CD8-positive, alpha-beta memory T cell (primary cell): ENCODE data around the gene NRN1. TPM values are rescaled to one million over a fixed set of nuclear protein-coding genes. Genes with fewer than 3 reads are reported as not detected.

Experiments used
- CTCF ChIA-PET: fragments of 350-600 bp; sonication (Branson Sonifier 250); formaldehyde crosslinking; loops from one replicate; lab custom pipeline; 2021; ENCODE audit warnings: antibody characterized with exemption; lab: Charles Lee
- POLR2A ChIA-PET: fragments of 350-600 bp; sonication (Branson Sonifier 250); formaldehyde crosslinking; loops from one replicate; lab custom pipeline; 2021; ENCODE audit warnings: antibody characterized with exemption; lab: Charles Lee
- DNase-seq, 5 donors: peaks; one replicate each; pipeline versions ENCODE4 v3.0.0 to v3.0.0-alpha.2; 2020 to 2022; ENCODE audit warnings: mixed read lengths in 1 of 5
- H3K27ac ChIP-seq: one replicate; pipeline ENCODE4 v1.7.0; 2013; ENCODE audit warnings: low read depth, mild to moderate bottlenecking, low read length, moderate library complexity
- H3K27me3 ChIP-seq: 2 replicates; pipeline ENCODE4 v1.7.0; 2013; ENCODE audit warnings: low read length, mild to moderate bottlenecking; ENCODE audit not compliant: insufficient read depth, poor library complexity, severe bottlenecking
- H3K36me3 ChIP-seq: 2 replicates; pipeline ENCODE4 v1.7.0; 2013; ENCODE audit warnings: mild to moderate bottlenecking, low read length, moderate library complexity; ENCODE audit not compliant: insufficient read depth
- H3K4me1 ChIP-seq: 2 replicates; pipeline ENCODE4 v1.7.0; 2013; ENCODE audit warnings: mild to moderate bottlenecking, low read length, moderate library complexity; ENCODE audit not compliant: insufficient read depth
- H3K4me3 ChIP-seq: 2 replicates; pipeline ENCODE4 v1.7.0; 2013; ENCODE audit warnings: mild to moderate bottlenecking, low read length
- H3K9me3 ChIP-seq: 2 replicates; pipeline ENCODE4 v1.7.0; 2013; ENCODE audit warnings: mild to moderate bottlenecking, low read length
- H3K27ac Mint-ChIP-seq, 8 donors: one replicate each; pipeline ENCODE4 v1.8.0; 2020 to 2021; ENCODE audit warnings: mixed read lengths in 8 of 8, mild to moderate bottlenecking in 6 of 8, inconsistent platforms in 3 of 8, moderate library complexity in 3 of 8
- H3K27me3 Mint-ChIP-seq, 2 donors: one replicate each; pipeline ENCODE4 v1.8.0; 2020 to 2021; ENCODE audit warnings: mixed read lengths in 2 of 2, mild to moderate bottlenecking in 1 of 2, moderate library complexity in 1 of 2
- H3K36me3 Mint-ChIP-seq, 3 donors: one replicate each; pipeline ENCODE4 v1.8.0; 2020 to 2021; ENCODE audit warnings: mixed read lengths in 3 of 3, inconsistent platforms in 1 of 3, mild to moderate bottlenecking in 1 of 3
- H3K4me1 Mint-ChIP-seq, 3 donors: one replicate each; pipeline ENCODE4 v1.8.0; 2020 to 2021; ENCODE audit warnings: mixed read lengths in 3 of 3, inconsistent platforms in 1 of 3, mild to moderate bottlenecking in 1 of 3
- H3K4me3 Mint-ChIP-seq, 7 donors: one replicate each; pipeline ENCODE4 v1.8.0; 2020 to 2021; ENCODE audit warnings: mixed read lengths in 7 of 7, mild to moderate bottlenecking in 6 of 7, moderate library complexity in 4 of 7, inconsistent platforms in 2 of 7
- H3K9me3 Mint-ChIP-seq, 5 donors: one replicate each; pipeline ENCODE4 v1.8.0; 2020 to 2022; ENCODE audit warnings: mixed read lengths in 5 of 5, mild to moderate bottlenecking in 3 of 5, moderate library complexity in 2 of 5, inconsistent platforms in 1 of 5
- polyA plus RNA-seq: library from polyadenylated mRNA; unstranded; fragments of 300-500 nt; fragmentation: Illumina TruSeq; gene quantifications from one replicate; pipeline ENCODE4 v1.2.3, GENCODE V29; 2021
- total RNA-seq, 2 experiments: library from RNA; stranded (reverse); gene quantifications; one replicate each; pipeline ENCODE4 v1.2.3, GENCODE V29; 2021

NRN1 gene, protein sequence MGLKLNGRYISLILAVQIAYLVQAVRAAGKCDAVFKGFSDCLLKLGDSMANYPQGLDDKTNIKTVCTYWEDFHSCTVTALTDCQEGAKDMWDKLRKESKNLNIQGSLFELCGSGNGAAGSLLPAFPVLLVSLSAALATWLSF
- total RNA-seq = under 1 TPM in 1 of 2 experiments, not detected in 1; 0.24 TPM
- 0.61 TPM for polyA plus RNA-seq

DNA sequence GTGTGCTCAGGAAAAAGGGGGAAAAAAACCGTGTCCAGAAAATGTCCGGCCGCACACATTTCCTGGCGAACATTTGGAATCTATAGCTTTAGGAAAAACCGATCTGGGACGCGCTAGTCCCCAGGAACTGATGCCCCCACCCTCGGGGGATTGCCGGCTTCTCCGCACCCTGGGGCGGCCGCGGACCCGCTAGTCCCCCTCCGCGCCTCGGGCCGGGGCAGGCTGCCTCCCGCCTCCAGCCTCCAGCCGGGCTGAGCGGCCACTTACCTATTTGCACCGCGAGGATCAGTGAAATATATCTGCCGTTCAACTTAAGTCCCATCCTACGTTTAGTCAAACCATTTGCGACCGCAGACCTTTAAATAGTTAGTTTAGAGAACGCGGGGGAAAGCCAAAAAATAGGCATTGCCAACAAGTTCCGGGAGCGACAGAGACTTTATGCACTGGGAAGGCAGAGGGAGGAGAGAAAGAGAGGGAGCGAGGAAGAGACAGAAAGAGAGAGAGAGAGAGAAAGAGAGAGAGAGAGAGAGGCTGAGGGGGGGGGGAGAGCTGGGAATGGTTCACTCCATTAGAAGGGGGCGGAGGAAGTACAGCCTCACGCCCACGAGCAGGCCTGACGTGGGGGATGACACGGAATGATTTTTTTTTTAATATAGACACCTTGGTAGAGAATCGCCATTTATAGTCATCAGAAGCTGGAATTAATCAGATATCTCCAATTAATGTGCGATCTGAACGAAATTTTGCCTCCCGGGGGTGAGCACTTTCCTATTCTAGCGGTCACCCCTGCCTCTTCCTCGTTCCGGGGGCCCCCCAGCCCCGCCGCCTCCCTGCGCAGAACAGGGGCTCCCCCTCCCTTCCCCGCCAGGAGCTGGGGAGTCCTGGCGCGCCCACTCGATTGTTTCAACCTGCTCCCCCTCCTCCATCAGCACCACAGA lies at the start of gene NRN1:
Gene NRN1 (minus strand): TSS at position 498 of the 938 bp plus-strand sequence. CDS start 176 bp downstream, at position 322.
- Histone ChIP-seq H3K4me3 (peak within 1 kb of the TSS; percentile 18), H3K4me1 (peaks cover 61% of the 10 kb centered on the region), H3K36me3 (no peaks in the 10 kb centered on the region), H3K27ac (no peak within 1 kb of the TSS), H3K9me3 (no peaks in the 10 kb centered on the region), H3K27me3 (peaks cover 74% of the 10 kb centered on the region)
- Mint-ChIP-seq H3K4me3 (peak within 1 kb of the TSS; percentile 71 to 90 (median 80)), H3K4me1 (peaks cover 40 to 73% (median 53%) of the 10 kb centered on the region in 3 donors), H3K27ac (peak within 1 kb of the TSS in 3 of 8 donors; percentile 14 to 74 (median 63)), H3K27me3 (peaks cover 75 to 76% of the 10 kb centered on the region in 2 donors), H3K9me3 (peaks cover 4 to 36% (median 31%) of the 10 kb centered on the region in 5 donors), H3K36me3 (peaks cover 0 to 9% (median 3%) of the 10 kb centered on the region in 3 donors)
- DNase-seq = no peak
- ChIA-PET CTCF (interaction anchor here (0.6 to 2.5 kb wide), 2 partner anchors 12 to 229 kb away, joined by 3 to 11 read pairs; no protein-coding TSS in a partner anchor), POLR2A (no interaction called here)

DNA sequence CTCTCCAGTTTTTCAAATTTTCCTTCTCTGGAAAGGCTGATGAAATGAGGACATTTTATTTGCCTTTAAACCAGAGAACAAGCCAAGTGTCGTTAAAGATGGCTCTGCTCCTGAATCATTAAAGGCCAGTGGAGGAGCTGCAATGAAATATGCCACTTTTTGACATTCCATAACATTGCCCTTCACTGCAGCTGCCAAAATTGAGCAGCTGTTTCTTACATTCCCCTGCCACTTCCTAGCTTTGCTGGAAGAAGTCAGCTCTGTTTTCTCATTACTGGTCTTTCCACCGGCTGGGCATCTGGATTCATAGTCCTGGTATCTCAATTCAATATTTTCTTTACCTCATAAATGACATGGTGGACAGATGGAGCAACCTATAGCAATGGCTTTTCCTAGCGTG lies 45.5 kb upstream of the NRN1 start:
- H3K4me3 ChIP-seq = no peak overlapping the region
- POLR2A ChIA-PET = no interaction called here
- peaks cover 30 to 74% of the 10 kb centered on the region in 2 donors for H3K27me3 Mint-ChIP-seq
- H3K36me3 ChIP-seq = no peaks in the 10 kb centered on the region
- H3K9me3 ChIP-seq = no peaks in the 10 kb centered on the region
- no peak for DNase-seq
- H3K4me1 ChIP-seq = no peaks in the 10 kb centered on the region
- H3K9me3 Mint-ChIP-seq = peaks cover 0 to 1% (median 0%) of the 10 kb centered on the region in 5 donors
- H3K4me3 Mint-ChIP-seq = no peak overlapping the region
- CTCF ChIA-PET = no interaction called here
- no peaks in the 10 kb centered on the region for H3K4me1 Mint-ChIP-seq
- peaks cover 16% of the 10 kb centered on the region for H3K27me3 ChIP-seq
- H3K27ac ChIP-seq = no peak overlapping the region
- no peak overlapping the region for H3K27ac Mint-ChIP-seq
- peaks cover 0 to 1% (median 0%) of the 10 kb centered on the region in 3 donors for H3K36me3 Mint-ChIP-seq

DNA sequence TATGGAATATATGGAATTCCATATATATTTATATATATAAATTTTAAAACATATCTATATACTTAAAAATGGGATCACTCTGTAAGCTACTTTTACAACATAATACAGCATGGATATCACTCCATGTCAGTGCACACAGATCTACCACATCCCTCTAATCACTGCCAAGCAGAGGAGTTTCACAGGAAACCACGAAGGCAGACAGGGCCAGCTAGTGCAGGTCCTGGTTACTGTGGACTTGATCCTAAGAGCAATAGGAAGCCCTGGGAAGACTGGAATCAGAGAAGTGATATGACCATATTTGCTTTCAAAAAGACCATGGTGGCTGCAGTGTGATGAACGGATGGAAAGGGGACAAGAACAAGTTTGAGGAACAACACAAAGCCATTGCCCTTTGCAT lies 40.0 kb upstream of the NRN1 start:
- Histone ChIP-seq H3K4me1 (no peaks in the 10 kb centered on the region), H3K27ac (no peak overlapping the region), H3K27me3 (peaks cover 11% of the 10 kb centered on the region), H3K9me3 (no peaks in the 10 kb centered on the region), H3K36me3 (no peaks in the 10 kb centered on the region), H3K4me3 (no peak overlapping the region)
- Mint-ChIP-seq H3K27me3 (peaks cover 9 to 46% of the 10 kb centered on the region in 2 donors), H3K9me3 (peaks cover 0 to 1% (median 0%) of the 10 kb centered on the region in 5 donors), H3K4me1 (no peaks in the 10 kb centered on the region), H3K36me3 (peaks cover 0 to 1% (median 0%) of the 10 kb centered on the region in 3 donors), H3K27ac (no peak overlapping the region), H3K4me3 (no peak overlapping the region)
- CTCF ChIA-PET = no interaction called here
- DNase-seq = no peak
- POLR2A ChIA-PET = no interaction called here

DNA sequence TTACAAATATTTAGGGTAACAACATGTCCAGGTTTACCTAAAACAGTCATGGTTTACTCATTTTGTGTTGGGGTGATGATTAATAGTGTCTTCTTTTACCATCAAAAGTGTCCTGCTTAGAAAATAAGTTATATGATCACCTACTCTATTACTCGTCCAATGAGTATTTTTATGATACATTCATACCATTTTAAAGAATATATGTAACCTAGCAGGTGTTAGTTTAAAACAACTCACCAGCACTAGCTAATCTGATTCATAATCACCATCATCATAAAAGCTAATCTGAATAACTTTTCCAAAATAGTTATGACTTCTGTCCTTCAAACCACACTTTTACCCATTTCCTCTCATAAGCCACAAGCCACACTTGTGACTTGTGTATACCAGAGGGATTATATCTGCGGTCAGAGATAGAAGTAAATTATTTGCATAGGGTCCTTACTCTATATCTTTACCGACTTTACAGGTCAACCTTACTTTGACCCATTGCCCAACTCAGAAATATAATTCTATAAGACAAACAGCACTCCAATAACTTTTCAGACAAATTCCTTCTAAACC lies 33.3 kb upstream of the NRN1 start:
- no peaks in the 10 kb centered on the region for H3K4me1 ChIP-seq
- no peaks in the 10 kb centered on the region for H3K9me3 Mint-ChIP-seq
- ChIA-PET CTCF (no interaction called here), POLR2A (no interaction called here)
- H3K27me3 Mint-ChIP-seq = peaks cover 12 to 44% of the 10 kb centered on the region in 2 donors
- H3K4me3 ChIP-seq = no peak overlapping the region
- no peak overlapping the region for H3K4me3 Mint-ChIP-seq
- H3K27me3 ChIP-seq = no peaks in the 10 kb centered on the region
- H3K36me3 Mint-ChIP-seq = no peaks in the 10 kb centered on the region
- H3K36me3 ChIP-seq = no peaks in the 10 kb centered on the region
- no peak overlapping the region for H3K27ac ChIP-seq
- DNase-seq = no peak
- H3K9me3 ChIP-seq = no peaks in the 10 kb centered on the region
- H3K27ac Mint-ChIP-seq = no peak overlapping the region
- H3K4me1 Mint-ChIP-seq = peaks cover 0 to 4% (median 0%) of the 10 kb centered on the region in 3 donors

DNA sequence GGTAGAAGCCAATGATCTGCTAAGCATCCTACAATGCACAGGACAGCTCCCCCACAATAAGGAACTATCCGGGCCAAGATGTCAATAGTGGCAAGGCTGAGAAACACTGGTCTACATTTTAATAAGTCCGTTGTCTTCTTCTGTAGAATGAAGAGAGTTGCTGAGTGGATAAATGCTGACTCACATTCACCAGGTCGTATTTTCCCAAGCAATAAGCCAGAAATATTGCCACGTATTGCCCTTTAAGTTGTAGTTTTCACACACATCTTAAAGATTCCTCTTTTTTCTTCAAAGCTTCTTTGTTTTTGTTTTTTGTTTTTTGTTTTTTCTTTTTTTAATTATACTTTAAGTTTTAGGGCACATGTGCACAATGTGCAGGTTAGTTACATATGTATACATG lies 30.5 kb upstream of the NRN1 start:
- H3K9me3 Mint-ChIP-seq = peaks cover 0 to 1% (median 0%) of the 10 kb centered on the region in 5 donors
- no peaks in the 10 kb centered on the region for H3K36me3 ChIP-seq
- no peaks in the 10 kb centered on the region for H3K4me1 ChIP-seq
- no peaks in the 10 kb centered on the region for H3K36me3 Mint-ChIP-seq
- H3K4me3 Mint-ChIP-seq = no peak overlapping the region
- ChIA-PET CTCF (interaction anchor here (0.6 kb wide), 1 partner anchor 363 kb away, joined by 3 read pairs; no protein-coding TSS in a partner anchor), POLR2A (no interaction called here)
- H3K9me3 ChIP-seq = no peaks in the 10 kb centered on the region
- no peak overlapping the region for H3K27ac ChIP-seq
- no peaks in the 10 kb centered on the region for H3K27me3 ChIP-seq
- H3K4me1 Mint-ChIP-seq = peaks cover 0 to 4% (median 0%) of the 10 kb centered on the region in 3 donors
- no peak overlapping the region for H3K27ac Mint-ChIP-seq
- no peak for DNase-seq
- peaks cover 11 to 30% of the 10 kb centered on the region in 2 donors for H3K27me3 Mint-ChIP-seq
- H3K4me3 ChIP-seq = no peak overlapping the region

DNA sequence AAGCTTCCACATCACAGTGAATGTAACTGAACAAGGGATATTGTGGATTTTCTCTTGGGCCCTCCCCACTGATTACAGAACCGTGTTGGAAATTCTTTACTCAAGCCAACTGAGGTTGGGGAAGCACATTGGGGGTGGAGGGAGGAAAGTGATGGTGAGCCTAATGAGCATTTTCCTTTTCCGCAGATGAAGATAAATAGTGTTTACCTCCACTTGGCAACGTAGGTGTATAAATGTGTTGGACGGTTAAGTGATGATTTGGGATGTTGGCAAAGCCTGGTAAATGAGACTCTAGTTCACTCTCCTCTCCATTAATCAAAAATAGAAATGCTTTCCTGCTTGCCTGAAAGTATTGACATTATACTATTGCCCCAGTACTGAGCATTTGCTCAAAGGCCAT lies 27.1 kb upstream of the NRN1 start:
- no peaks in the 10 kb centered on the region for H3K4me1 Mint-ChIP-seq
- no peaks in the 10 kb centered on the region for H3K27me3 ChIP-seq
- H3K36me3 ChIP-seq = no peaks in the 10 kb centered on the region
- H3K36me3 Mint-ChIP-seq = no peaks in the 10 kb centered on the region
- peaks cover 0 to 3% (median 0%) of the 10 kb centered on the region in 5 donors for H3K9me3 Mint-ChIP-seq
- POLR2A ChIA-PET = no interaction called here
- H3K27ac ChIP-seq = no peak overlapping the region
- no peak overlapping the region for H3K4me3 Mint-ChIP-seq
- no peaks in the 10 kb centered on the region for H3K9me3 ChIP-seq
- peaks cover 6 to 24% of the 10 kb centered on the region in 2 donors for H3K27me3 Mint-ChIP-seq
- CTCF ChIA-PET = no interaction called here
- no peak for DNase-seq
- no peaks in the 10 kb centered on the region for H3K4me1 ChIP-seq
- H3K4me3 ChIP-seq = no peak overlapping the region
- no peak overlapping the region for H3K27ac Mint-ChIP-seq

DNA sequence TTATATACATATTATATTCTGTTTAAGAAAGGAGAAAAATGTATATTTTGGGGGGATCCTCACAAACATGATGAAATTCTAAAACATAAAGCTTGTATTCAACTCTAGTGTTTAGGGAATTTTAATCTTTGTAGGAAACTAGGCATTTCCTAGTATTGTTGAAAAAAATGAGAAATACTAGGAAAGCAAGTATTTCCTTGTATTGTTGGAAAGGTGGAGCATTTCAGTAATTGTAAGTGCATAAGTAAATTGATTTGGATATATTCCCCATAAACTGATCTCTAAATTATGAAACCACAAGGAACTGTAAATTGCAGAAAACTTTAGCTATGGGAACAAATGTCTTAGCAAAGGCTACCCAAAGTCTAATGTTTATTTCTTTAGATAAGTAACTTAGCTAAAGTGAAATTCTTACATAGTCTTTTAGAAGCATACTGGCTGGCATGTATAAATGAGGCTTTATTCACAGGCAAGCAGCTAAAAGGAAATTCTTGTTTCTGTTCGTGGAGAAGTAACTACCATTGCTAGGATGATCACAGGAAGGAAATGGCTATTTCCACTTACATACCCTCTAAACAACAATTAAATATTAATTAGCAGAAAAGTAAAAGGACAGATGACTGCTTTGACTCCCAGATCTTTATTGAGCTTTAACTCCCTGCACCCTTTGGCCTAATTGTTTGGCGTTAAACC lies 19.9 kb upstream of the NRN1 start:
- Mint-ChIP-seq H3K27ac (no peak overlapping the region), H3K9me3 (peaks cover 0 to 5% (median 0%) of the 10 kb centered on the region in 5 donors), H3K4me1 (no peaks in the 10 kb centered on the region), H3K4me3 (no peak overlapping the region), H3K36me3 (no peaks in the 10 kb centered on the region), H3K27me3 (peaks cover 8 to 62% of the 10 kb centered on the region in 2 donors)
- ChIA-PET CTCF (no interaction called here), POLR2A (no interaction called here)
- H3K4me1 ChIP-seq = no peaks in the 10 kb centered on the region
- H3K4me3 ChIP-seq = no peak overlapping the region
- H3K9me3 ChIP-seq = no peaks in the 10 kb centered on the region
- no peak overlapping the region for H3K27ac ChIP-seq
- H3K27me3 ChIP-seq = no peaks in the 10 kb centered on the region
- DNase-seq = no peak
- no peaks in the 10 kb centered on the region for H3K36me3 ChIP-seq
